Activated CD8-positive, alpha-beta memory T cell treated with anti-CD3 and anti-CD28 coated beads, Interleukin-2, amount 10 ng/mL, durations not matched to agents 7 days and 5 days (primary cell): Measurements from ENCODE around the gene ZBP1. TPM values are rescaled to one million over a fixed set of nuclear protein-coding genes. Genes with fewer than 3 reads are reported as not detected.

ENCODE experiments used
- ATAC-seq: fragments of 150-1000 bp; cut with Tn5 transposase; one replicate; pipeline ENCODE4 v1.10.0; 2021; ENCODE audit warnings: moderate library complexity
- CTCF ChIA-PET: fragments of 350-600 bp; sonication (Branson Sonifier 250); formaldehyde crosslinking; loops from one replicate; lab custom pipeline; 2021; ENCODE audit warnings: antibody characterized with exemption; lab: Charles Lee
- DNase-seq: peaks from one replicate; pipeline ENCODE4 v3.0.0-alpha.2; 2020
- H3K27ac Mint-ChIP-seq: one replicate; pipeline ENCODE4 v1.8.0; 2021; ENCODE audit warnings: mild to moderate bottlenecking, mixed read lengths
- H3K27me3 Mint-ChIP-seq: one replicate; pipeline ENCODE4 v1.8.0; 2021; ENCODE audit warnings: mixed read lengths
- H3K36me3 Mint-ChIP-seq: one replicate; pipeline ENCODE4 v1.8.0; 2021; ENCODE audit warnings: mild to moderate bottlenecking, mixed read lengths
- H3K4me1 Mint-ChIP-seq: one replicate; pipeline ENCODE4 v1.8.0; 2021; ENCODE audit warnings: mixed read lengths
- H3K4me3 Mint-ChIP-seq: one replicate; pipeline ENCODE4 v1.8.0; 2021; ENCODE audit warnings: mild to moderate bottlenecking, moderate library complexity, mixed read lengths
- H3K9me3 Mint-ChIP-seq: one replicate; pipeline ENCODE4 v1.8.0; 2022; ENCODE audit warnings: low read depth, mixed read lengths
- total RNA-seq, 2 experiments: library from RNA; stranded (reverse); gene quantifications; one replicate each; pipeline ENCODE4 v1.2.3, GENCODE V29; 2021

The ZBP1 gene
- total RNA-seq, 2 experiments from 2014 or later, result 22.9 to 56.8 TPM

DNA sequence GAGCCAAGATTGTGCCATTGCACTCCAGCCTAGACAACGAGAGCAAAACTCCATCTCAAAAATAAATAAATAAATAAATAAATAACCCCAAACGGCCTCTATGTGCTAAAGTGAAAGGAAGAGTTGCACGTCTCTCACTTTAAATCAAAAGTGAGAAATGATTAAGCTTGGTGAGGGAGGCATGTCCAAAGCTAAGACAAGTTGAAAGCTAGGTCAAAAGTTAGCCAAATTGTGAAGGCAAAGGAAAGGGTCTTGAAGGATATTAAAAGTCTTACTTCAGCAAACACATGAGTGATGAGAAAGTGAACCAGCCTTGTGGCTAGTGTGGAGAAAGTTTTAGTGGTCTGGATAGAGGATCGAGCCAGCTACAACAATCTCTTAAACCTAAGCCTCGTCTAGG, 14.3 kb downstream of the ZBP1 start:
- no peak overlapping the region for H3K4me3 Mint-ChIP-seq
- CTCF ChIA-PET, result interaction anchor here (0.8 to 2.9 kb wide), 6 partner anchors 9 to 217 kb away, joined by 3 to 16 read pairs (median 6); partner anchors contain the start of gene ZBP1

DNA sequence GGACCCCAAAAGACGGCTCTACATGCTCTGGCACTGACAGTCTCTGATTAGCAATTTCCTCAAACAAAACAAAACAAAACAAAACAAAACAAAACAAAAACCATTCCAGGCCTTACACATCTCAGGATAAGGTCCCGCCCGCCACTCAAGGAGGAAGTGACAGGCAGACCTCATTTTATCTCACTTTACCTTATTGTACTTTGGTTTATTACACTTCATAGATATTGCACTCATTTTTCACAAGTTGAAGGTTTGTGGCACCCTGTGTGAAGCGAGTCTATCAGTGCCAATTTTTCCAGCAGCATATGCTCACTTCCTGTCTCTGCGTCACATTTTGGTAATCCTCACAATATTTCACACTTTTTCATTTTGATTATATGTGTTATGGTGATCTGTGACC, 15.2 kb downstream of the ZBP1 start:
- DNase-seq (no peak), ATAC-seq (peak; percentile 31)
- peaks cover 45% of the 10 kb centered on the region for H3K4me1 Mint-ChIP-seq
- peaks cover 10% of the 10 kb centered on the region for H3K27me3 Mint-ChIP-seq
- no peak overlapping the region for H3K4me3 Mint-ChIP-seq
- CTCF ChIA-PET, result interaction anchor here (0.7 kb wide), 1 partner anchor 14 kb away, joined by 3 read pairs; no protein-coding TSS in a partner anchor
- peaks cover 37% of the 10 kb centered on the region for H3K36me3 Mint-ChIP-seq
- no peak overlapping the region for H3K27ac Mint-ChIP-seq
- no peaks in the 10 kb centered on the region for H3K9me3 Mint-ChIP-seq

More for the DNA sequence above, 14.3 kb downstream of the ZBP1 start:
- DNase-seq (no peak), ATAC-seq (no peak)
- Mint-ChIP-seq H3K36me3 (peaks cover 43% of the 10 kb centered on the region), H3K4me1 (peaks cover 37% of the 10 kb centered on the region), H3K27me3 (peaks cover 9% of the 10 kb centered on the region), H3K27ac (no peak overlapping the region), H3K9me3 (no peaks in the 10 kb centered on the region)

DNA sequence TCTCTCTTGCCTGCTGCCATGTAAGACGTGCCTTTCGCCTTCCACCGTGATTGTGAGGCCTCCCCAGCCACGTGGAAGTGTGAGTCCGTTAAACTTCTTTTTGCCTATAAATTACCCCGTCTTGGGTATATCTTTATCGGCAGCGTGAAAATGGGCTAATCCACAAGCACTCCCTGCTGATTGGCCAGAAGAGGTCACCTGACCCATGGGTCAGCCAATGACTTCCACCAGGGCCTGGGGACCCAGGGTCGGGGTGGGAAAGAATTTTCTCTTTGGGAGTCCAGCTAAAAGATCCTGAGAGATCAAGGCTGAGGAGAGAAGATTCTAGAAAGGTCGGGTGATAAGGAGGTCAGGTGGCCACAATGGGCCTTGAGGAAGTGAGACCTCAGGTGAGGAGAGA, 17.1 kb downstream of the ZBP1 start:
- Mint-ChIP-seq H3K27ac (no peak overlapping the region), H3K4me3 (no peak overlapping the region), H3K36me3 (peaks cover 23% of the 10 kb centered on the region), H3K9me3 (no peaks in the 10 kb centered on the region), H3K27me3 (peaks cover 27% of the 10 kb centered on the region), H3K4me1 (peaks cover 50% of the 10 kb centered on the region)
- ATAC-seq, result no peak
- DNase-seq, result no peak
- CTCF ChIA-PET, result interaction anchor here (1.0 to 8.7 kb wide), 2 partner anchors 14 to 588 kb away, joined by 3 to 176 read pairs; partner anchors contain the start of gene ZBP1

DNA sequence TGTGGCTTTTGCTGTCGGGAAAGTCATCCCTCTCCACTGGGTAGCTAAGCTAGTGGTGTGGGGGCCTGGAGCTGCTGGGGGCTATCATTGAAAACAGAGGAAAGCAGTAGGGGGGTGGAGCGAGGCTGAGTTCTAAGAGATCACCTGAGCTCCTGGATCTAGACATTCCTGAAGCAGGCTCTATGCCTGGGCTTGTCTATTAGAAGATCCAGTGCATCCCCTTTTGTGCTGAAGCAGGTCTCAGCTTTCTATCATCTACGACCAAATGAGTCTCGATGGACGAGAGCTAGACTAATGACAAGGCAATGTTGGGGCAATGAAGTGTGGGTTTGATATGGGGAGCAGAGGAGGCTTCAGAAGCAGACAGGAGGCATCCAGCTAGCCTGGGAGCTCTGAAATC, 18.5 kb downstream of the ZBP1 start:
- CTCF ChIA-PET, result interaction anchor here (0.7 to 8.7 kb wide), 4 partner anchors 10 to 103 kb away, joined by 3 to 176 read pairs (median 3); partner anchors contain the start of gene ZBP1
- no peak for ATAC-seq
- H3K4me3 Mint-ChIP-seq, result no peak overlapping the region
- no peaks in the 10 kb centered on the region for H3K9me3 Mint-ChIP-seq
- DNase-seq, result no peak
- H3K36me3 Mint-ChIP-seq, result peaks cover 13% of the 10 kb centered on the region
- peaks cover 30% of the 10 kb centered on the region for H3K27me3 Mint-ChIP-seq
- H3K27ac Mint-ChIP-seq, result no peak overlapping the region
- peaks cover 49% of the 10 kb centered on the region for H3K4me1 Mint-ChIP-seq

DNA sequence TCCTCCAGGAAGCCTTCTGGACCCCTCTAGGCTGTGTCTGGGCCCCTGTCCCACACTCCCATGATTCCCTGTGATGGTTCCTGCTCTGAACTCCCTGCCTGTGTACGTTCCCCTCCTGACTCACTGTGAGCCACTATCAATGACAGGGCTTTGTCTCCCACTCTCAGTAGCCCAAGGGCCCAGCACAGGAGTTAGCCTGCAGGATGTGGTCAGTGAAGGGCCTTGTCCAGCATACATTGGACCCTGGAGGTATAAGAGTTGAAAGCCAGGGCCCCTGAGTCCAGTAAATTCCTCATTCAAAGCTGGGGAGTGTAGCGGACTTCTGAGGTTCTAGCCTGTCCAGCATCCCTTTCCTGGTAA, 19.0 kb downstream of the ZBP1 start:
- DNase-seq (no peak), ATAC-seq (no peak)
- H3K4me3 Mint-ChIP-seq, result no peak overlapping the region
- CTCF ChIA-PET, result interaction anchor here (0.9 to 8.7 kb wide), 3 partner anchors 16 to 103 kb away, joined by 3 to 176 read pairs (median 3); partner anchors contain the start of gene ZBP1
- H3K27me3 Mint-ChIP-seq, result peaks cover 30% of the 10 kb centered on the region
- no peaks in the 10 kb centered on the region for H3K9me3 Mint-ChIP-seq
- H3K4me1 Mint-ChIP-seq, result peaks cover 45% of the 10 kb centered on the region
- peak overlapping the region; percentile 63 for H3K27ac Mint-ChIP-seq
- peaks cover 12% of the 10 kb centered on the region for H3K36me3 Mint-ChIP-seq

DNA sequence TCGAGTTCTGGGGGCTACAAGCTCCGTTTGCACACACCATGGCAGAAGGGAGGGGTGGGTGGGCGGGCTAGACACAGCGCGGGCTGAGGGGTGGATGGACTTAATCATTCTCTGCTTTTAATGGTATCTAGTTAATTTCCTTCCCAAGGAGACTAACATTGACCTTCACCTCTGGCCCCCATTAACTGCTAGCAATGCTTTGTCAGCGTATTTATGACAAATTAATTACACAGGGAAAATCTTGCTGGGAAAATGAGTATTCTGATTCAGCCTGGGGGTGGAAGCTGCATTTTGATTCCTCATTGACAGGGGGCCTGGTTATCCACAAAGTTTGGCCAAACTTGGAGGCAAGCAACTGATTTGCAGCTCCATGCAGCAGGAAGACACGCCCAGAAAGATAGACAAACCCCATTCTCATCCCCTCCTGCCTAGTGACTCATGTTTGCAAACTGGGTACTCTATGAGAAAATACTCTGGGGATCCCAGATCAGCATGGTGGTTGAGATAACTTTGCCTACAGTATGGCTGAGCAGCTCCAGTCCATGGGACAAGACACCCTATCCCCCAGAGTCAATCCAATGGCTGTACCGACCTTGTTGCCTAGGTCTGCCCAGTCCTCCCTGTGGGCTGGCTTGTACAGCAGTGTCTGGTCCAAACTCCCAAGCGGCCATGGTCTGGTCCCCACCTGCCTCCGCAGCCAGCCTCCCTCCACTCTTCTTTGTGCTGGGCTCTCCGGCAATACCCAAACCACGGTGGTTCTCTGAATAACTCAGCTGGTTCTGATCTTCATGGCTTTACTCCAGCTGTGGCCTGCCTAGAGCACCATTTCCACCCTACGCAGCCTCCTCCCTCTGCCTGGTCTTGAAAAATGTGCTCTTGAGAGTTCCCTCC, 19.7 kb downstream of the ZBP1 start:
- H3K4me1 Mint-ChIP-seq, result peaks cover 40% of the 10 kb centered on the region
- H3K36me3 Mint-ChIP-seq, result peaks cover 8% of the 10 kb centered on the region
- CTCF ChIA-PET, result interaction anchor here (0.6 to 8.7 kb wide), 5 partner anchors 17 to 609 kb away, joined by 3 to 176 read pairs (median 3); partner anchors contain the start of gene ZBP1
- H3K27me3 Mint-ChIP-seq, result peaks cover 27% of the 10 kb centered on the region
- no peak overlapping the region for H3K4me3 Mint-ChIP-seq
- H3K9me3 Mint-ChIP-seq, result no peaks in the 10 kb centered on the region
- peak overlapping the region; percentile 63 for H3K27ac Mint-ChIP-seq
- ATAC-seq (peak; percentile 31), DNase-seq (peak; percentile 59)

DNA sequence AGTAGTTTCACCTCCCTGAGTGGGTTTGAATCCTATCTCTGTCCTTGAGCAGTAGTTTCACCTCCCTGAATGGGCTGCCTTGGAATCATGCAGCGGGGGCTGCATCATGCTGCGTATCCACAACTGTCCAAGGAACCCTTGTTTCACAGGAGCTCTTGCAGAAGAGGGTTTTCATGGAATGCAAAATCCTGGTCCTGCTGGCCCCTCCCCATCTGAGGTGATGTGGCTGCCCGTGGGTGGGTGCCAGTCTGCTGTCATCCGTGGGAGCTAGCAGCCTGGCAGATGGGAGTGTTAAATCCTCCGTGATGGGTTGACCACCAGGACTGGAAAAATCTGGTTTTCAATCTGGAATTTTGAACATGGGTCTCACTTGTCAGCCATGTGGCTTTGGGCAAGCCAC, 21.7 kb downstream of the ZBP1 start:
- H3K27me3 Mint-ChIP-seq, result peaks cover 33% of the 10 kb centered on the region
- H3K4me3 Mint-ChIP-seq, result no peak overlapping the region
- CTCF ChIA-PET, result interaction anchor here (3.7 to 8.7 kb wide), 3 partner anchors 19 to 488 kb away, joined by 15 to 176 read pairs (median 43); partner anchors contain the start of gene ZBP1
- H3K27ac Mint-ChIP-seq, result no peak overlapping the region
- no peak for DNase-seq
- ATAC-seq, result no peak
- peaks cover 1% of the 10 kb centered on the region for H3K36me3 Mint-ChIP-seq
- H3K4me1 Mint-ChIP-seq, result peaks cover 26% of the 10 kb centered on the region
- H3K9me3 Mint-ChIP-seq, result no peaks in the 10 kb centered on the region

DNA sequence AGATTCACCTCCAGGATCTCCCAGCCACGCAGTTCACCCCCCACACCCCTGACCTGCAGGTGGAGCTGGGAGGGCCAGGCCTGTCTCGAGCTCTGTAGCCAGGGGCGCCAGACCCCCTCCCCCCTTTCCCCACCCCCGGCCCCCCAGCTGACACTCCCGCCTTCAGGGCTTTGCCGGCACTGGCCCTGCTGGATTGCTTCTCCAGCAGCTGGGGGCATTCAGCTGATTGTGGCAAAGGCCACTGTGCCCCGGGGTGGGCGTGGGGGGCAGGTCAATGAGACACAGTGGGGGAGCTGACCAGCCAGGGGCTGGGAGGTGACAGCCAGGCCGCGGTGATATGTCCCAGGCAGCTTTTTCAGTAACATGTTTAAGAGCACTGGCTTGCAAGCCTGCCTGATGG, 22.2 kb downstream of the ZBP1 start:
- Mint-ChIP-seq H3K36me3 (peaks cover 1% of the 10 kb centered on the region), H3K4me1 (peaks cover 26% of the 10 kb centered on the region), H3K27ac (no peak overlapping the region), H3K4me3 (no peak overlapping the region), H3K9me3 (no peaks in the 10 kb centered on the region), H3K27me3 (peaks cover 34% of the 10 kb centered on the region)
- CTCF ChIA-PET, result interaction anchor here (2.6 to 8.7 kb wide), 4 partner anchors 8 to 489 kb away, joined by 12 to 176 read pairs (median 29); partner anchors contain the start of gene ZBP1
- DNase-seq (no peak), ATAC-seq (no peak)

DNA sequence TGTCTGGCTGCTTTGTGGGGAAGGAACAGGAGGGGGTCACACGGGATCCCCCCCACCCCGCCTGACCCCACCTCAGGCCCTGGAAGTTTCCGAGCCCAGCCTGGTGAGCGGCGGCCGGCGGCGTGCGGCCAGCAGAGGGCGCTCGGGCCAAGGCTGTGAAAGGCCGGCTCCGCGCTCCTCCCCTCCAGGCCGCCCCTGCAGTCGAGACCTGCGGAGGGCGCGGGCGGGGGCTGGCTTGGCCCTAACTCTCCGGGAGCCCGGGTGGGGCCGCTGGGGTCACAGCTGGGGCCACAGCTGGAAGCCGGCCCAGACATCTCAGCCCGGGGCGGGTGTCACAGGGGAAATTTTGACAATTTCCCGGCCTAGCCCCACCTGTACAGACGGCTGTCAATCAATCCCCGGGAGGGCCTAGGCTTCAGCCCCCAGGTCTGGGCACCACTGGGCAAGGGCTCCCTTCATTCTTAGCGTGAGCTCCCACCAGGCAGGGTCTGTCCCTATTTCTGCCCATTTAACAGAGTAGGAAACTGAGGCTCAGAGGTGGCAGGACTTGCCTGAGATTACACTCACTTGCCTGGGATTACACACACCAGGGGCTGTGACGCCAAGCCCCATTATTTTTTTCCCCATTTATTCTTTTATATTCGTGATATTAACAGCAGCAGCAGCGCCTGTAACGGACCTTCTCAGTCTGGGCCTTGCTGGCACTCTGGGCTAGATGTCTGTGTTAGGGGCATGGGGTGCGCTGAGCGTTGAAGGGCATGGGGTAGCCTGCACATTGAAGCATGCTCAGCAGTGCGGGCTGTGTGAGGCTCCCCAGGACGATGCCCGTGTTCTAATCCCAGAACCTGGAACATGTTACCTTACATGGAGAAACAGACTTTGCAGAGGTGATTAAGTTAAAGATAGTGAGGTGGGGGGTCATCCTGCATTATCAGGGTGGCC, 23.0 kb downstream of the ZBP1 start:
- ATAC-seq (peak; percentile 86), DNase-seq (peak; percentile 77)
- no peak overlapping the region for H3K4me3 Mint-ChIP-seq
- no peak overlapping the region for H3K27ac Mint-ChIP-seq
- peaks cover 33% of the 10 kb centered on the region for H3K27me3 Mint-ChIP-seq
- CTCF ChIA-PET, result interaction anchor here (0.8 to 8.7 kb wide), 15 partner anchors 9 to 612 kb away, joined by 3 to 176 read pairs (median 9); partner anchors contain the start of gene ZBP1
- no peaks in the 10 kb centered on the region for H3K9me3 Mint-ChIP-seq
- H3K4me1 Mint-ChIP-seq, result peaks cover 26% of the 10 kb centered on the region
- H3K36me3 Mint-ChIP-seq, result no peaks in the 10 kb centered on the region

DNA sequence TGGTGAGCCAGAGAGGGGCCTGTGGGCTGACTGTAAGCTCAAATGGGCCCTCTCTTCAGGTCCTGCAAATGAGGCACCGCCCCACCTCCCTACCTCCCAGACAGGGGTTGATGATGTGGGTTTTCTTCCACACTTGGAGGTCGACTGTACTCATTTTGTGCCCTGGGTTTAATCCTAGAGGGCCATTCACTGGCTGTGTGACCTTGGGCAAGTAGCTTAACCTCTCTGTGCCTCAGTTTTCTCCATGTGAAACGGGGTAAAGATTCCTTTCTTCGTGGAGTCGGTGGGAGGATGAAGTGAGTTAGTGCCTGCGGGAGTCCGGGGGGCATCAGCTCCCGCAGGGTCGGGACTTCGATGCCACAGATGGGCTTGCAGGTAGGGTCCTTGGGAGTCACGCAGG, 23.9 kb downstream of the ZBP1 start:
- H3K27ac Mint-ChIP-seq, result no peak overlapping the region
- no peak for ATAC-seq
- no peak overlapping the region for H3K4me3 Mint-ChIP-seq
- peaks cover 18% of the 10 kb centered on the region for H3K4me1 Mint-ChIP-seq
- H3K9me3 Mint-ChIP-seq, result no peaks in the 10 kb centered on the region
- CTCF ChIA-PET, result interaction anchor here (0.7 to 8.7 kb wide), 25 partner anchors 10 to 613 kb away, joined by 3 to 176 read pairs (median 4); partner anchors contain the start of gene ZBP1
- DNase-seq, result no peak
- peaks cover 30% of the 10 kb centered on the region for H3K27me3 Mint-ChIP-seq
- no peaks in the 10 kb centered on the region for H3K36me3 Mint-ChIP-seq

DNA sequence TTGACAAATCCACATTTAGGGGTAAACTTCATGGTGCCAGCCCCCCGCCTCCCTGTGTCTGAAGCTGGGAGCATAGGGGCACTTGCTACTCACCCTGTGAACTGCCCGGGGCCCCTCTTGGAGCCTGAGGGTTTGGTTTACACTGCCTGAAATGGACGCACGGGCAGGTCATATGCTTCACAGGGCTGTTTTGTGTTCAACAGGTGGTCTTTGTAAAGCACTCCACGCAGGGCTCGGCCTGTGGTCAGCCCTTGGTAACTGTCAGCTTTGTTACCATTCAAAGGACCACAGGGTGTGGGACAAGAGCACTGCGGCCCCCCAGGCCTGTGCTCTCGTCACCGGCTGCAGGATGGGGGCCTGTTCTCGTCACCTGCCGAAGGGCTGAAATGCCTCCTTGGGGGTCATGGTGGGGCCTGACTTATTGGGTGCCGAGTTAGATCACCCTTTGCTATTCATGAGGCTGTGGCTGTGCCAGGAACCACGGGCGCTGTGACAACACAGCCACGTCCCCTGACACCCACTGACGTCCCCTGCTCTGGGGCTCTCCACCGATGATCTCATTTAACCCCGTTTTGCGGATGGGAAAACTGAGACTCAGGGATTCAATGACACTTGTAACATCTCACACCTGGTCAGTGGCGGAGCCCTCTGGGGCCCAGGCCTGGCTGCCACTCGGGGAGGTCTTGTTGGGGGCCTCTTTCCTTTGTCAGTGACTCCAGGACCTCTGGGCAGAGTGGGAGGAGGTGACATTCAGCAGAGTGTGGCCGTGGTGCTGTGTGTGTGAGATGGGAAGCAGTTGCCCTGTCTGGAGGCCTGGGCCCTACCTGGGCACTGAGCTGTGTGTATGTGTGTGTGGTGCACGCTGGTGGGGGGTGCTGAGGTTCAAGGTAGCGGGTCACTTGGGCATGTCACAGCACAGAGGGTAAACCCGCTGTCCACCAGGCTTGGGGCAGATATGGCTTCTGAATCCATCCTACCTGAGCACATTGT, 24.9 kb downstream of the ZBP1 start:
- DNase-seq (no peak), ATAC-seq (no peak)
- CTCF ChIA-PET, result interaction anchor here (0.8 to 8.7 kb wide), 27 partner anchors 11 to 616 kb away, joined by 3 to 176 read pairs (median 4); partner anchors contain the start of gene ZBP1
- Mint-ChIP-seq H3K36me3 (no peaks in the 10 kb centered on the region), H3K27me3 (peaks cover 30% of the 10 kb centered on the region), H3K4me1 (peaks cover 8% of the 10 kb centered on the region), H3K4me3 (no peak overlapping the region), H3K27ac (no peak overlapping the region), H3K9me3 (no peaks in the 10 kb centered on the region)
